H1 (cell line): ENCODE data around the gene MRPL39. TPM values are rescaled to one million over a fixed set of nuclear protein-coding genes. Genes with fewer than 3 reads are reported as not detected.

ENCODE experiments used
- CTCF ChIA-PET: fragments of 300-600 bp; sonication (Branson Sonifier 250); formaldehyde crosslinking; loops from one replicate; lab custom pipeline; 2021; ENCODE audit not compliant: partially characterized antibody; lab: Charles Lee
- POLR2A ChIA-PET: fragments of 300-600 bp; sonication (Branson Sonifier 250); formaldehyde crosslinking; loops from one replicate; lab custom pipeline; 2021; ENCODE audit warnings: inconsistent platforms; ENCODE audit not compliant: partially characterized antibody; lab: Charles Lee
- DNase-seq, 2 experiments: peaks; one replicate each; pipeline versions ENCODE4 v3.0.0 to v3.0.0-alpha.2; 2010 to 2022; ENCODE audit warnings: low spot score in 2 of 2, low read depth in 1 of 2, mixed read lengths in 1 of 2
- FAIRE-seq: peaks from 2 replicates; lab custom pipeline; 2011; peaks lifted over from hg19 to GRCh38; lab: Jason Lieb, UNC
- H2AFZ ChIP-seq: 2 replicates; pipeline ENCODE4 v1.8.1; 2012; ENCODE audit warnings: low read length, inconsistent platforms
- H2AK5ac ChIP-seq: 2 replicates; pipeline ENCODE4 v1.6.1; 2013; ENCODE audit warnings: low read depth, low read length
- H2BK120ac ChIP-seq: replicated peaks from 2 replicates; pipeline ENCODE3; 2013; ENCODE audit warnings: low read depth, low read length, inconsistent platforms
- H2BK12ac ChIP-seq: 2 replicates; pipeline ENCODE4 v1.6.1; 2013; ENCODE audit warnings: low read depth, low read length
- H2BK15ac ChIP-seq: 2 replicates; pipeline ENCODE4 v1.6.1; 2013; ENCODE audit warnings: low read length
- H2BK20ac ChIP-seq: 2 replicates; pipeline ENCODE4 v1.6.1; 2013; ENCODE audit warnings: low read length
- H2BK5ac ChIP-seq: 2 replicates; pipeline ENCODE4 v1.6.1; 2013; ENCODE audit warnings: low read depth, low read length
- H3K14ac ChIP-seq: 2 replicates; pipeline ENCODE4 v1.6.1; 2013; ENCODE audit warnings: inconsistent platforms; ENCODE audit not compliant: insufficient read length
- H3K18ac ChIP-seq: 2 replicates; pipeline ENCODE4 v1.6.1; 2013; ENCODE audit warnings: low read length; ENCODE audit errors: extremely low read depth
- H3K23ac ChIP-seq: 2 replicates; pipeline ENCODE4 v1.6.1; 2013; ENCODE audit warnings: inconsistent platforms; ENCODE audit not compliant: insufficient read length
- H3K23me2 ChIP-seq: 2 replicates; pipeline ENCODE4 v1.6.1; 2013; ENCODE audit warnings: low read depth, low read length
- H3K27ac ChIP-seq: 2 replicates; pipeline ENCODE4 v1.6.1; 2011; ENCODE audit warnings: low read depth, low read length, inconsistent platforms
- H3K27me3 ChIP-seq, 4 experiments: replicated peaks in 1 of 4; 1 replicate in 1 of 4; 2 replicates in 3 of 4; pipeline versions ENCODE4 v1.6.1 to v1.8.1; 2011 to 2013; ENCODE audit warnings: low read length in 3 of 4, mild to moderate bottlenecking in 3 of 4, inconsistent platforms in 2 of 4, mixed read lengths in 2 of 4, moderate library complexity in 1 of 4; ENCODE audit not compliant: control insufficient read depth in 3 of 4, insufficient read depth in 3 of 4; ENCODE audit errors: extremely low read depth in 1 of 4
- H3K36me3 ChIP-seq, 4 experiments: 2 replicates each; pipeline versions ENCODE4 v1.6.1 to v1.8.1; 2011 to 2013; ENCODE audit warnings: mild to moderate bottlenecking in 4 of 4, low read length in 3 of 4, moderate library complexity in 2 of 4, control low read depth in 1 of 4, inconsistent platforms in 1 of 4; ENCODE audit not compliant: insufficient read depth in 4 of 4, control insufficient read depth in 2 of 4
- H3K4ac ChIP-seq: replicated peaks from 2 replicates; pipeline ENCODE3; 2013; ENCODE audit warnings: low read length, low read depth, mixed read lengths, inconsistent platforms; ENCODE audit not compliant: insufficient read length
- H3K4me1 ChIP-seq, 4 experiments: replicated peaks in 1 of 4; 1 replicate in 1 of 4; 2 replicates in 3 of 4; pipeline versions ENCODE4 v1.6.1 to v1.8.1; 2011 to 2013; ENCODE audit warnings: low read length in 3 of 4, inconsistent platforms in 2 of 4, mixed read lengths in 1 of 4; ENCODE audit not compliant: insufficient read depth in 4 of 4, control insufficient read depth in 3 of 4
- H3K4me2 ChIP-seq, 2 experiments: 2 replicates each; pipeline versions ENCODE4 v1.6.1 to v1.8.1; 2011 to 2013; ENCODE audit warnings: low read depth in 2 of 2, low read length in 2 of 2, control low read depth in 1 of 2, inconsistent platforms in 1 of 2, mild to moderate bottlenecking in 1 of 2; ENCODE audit not compliant: insufficient read depth in 1 of 2
- H3K4me3 ChIP-seq, 4 experiments: fragments of 200-600, 300-600 bp in 1 of 4; sonication (generic), shearing (Covaris generic), sonication (Bioruptor Twin) in 1 of 4; 2 replicates each; pipeline versions ENCODE4 v1.5.1 to v1.8.1; 2011 to 2016; ENCODE audit warnings: low read length in 4 of 4, low read depth in 3 of 4, control low read depth in 2 of 4, inconsistent platforms in 2 of 4, mild to moderate bottlenecking in 2 of 4, mixed read lengths in 1 of 4, moderate library complexity in 1 of 4; ENCODE audit not compliant: insufficient read depth in 2 of 4; ENCODE audit errors: extremely low read depth in 1 of 4
- H3K56ac ChIP-seq: replicated peaks from 2 replicates; pipeline ENCODE3; 2013; ENCODE audit warnings: low read depth, mild to moderate bottlenecking, mixed read lengths, low read length, inconsistent platforms; ENCODE audit not compliant: insufficient read length
- H3K79me1 ChIP-seq: 2 replicates; pipeline ENCODE4 v1.6.1; 2013; ENCODE audit warnings: low read depth, low read length, control low read depth
- H3K79me2 ChIP-seq, 2 experiments: 2 replicates each; pipeline versions ENCODE4 v1.6.1 to v1.8.1; 2012 to 2013; ENCODE audit warnings: low read length in 2 of 2, mild to moderate bottlenecking in 2 of 2, inconsistent platforms in 1 of 2; ENCODE audit not compliant: insufficient read depth in 2 of 2, control insufficient read depth in 1 of 2
- H3K9ac ChIP-seq, 4 experiments: replicated peaks in 1 of 4; 1 replicate in 1 of 4; 2 replicates in 3 of 4; pipeline versions ENCODE4 v1.6.1 to v1.8.1; 2011 to 2013; ENCODE audit warnings: low read depth in 3 of 4, low read length in 3 of 4, control low read depth in 2 of 4, mild to moderate bottlenecking in 2 of 4, moderate library complexity in 2 of 4, inconsistent platforms in 1 of 4; ENCODE audit errors: extremely low read depth in 1 of 4
- H3K9me3 ChIP-seq, 2 experiments: 2 replicates each; pipeline versions ENCODE4 v1.6.1 to v1.8.1; 2012 to 2013; ENCODE audit warnings: mild to moderate bottlenecking in 2 of 2, moderate library complexity in 2 of 2, control low read depth in 1 of 2, inconsistent platforms in 1 of 2, low read depth in 1 of 2, low read length in 1 of 2, mixed read lengths in 1 of 2; ENCODE audit not compliant: insufficient read depth in 2 of 2
- H4K20me1 ChIP-seq, 2 experiments: replicated peaks in 1 of 2; 2 replicates each; pipeline versions ENCODE3 to v1.8.1; 2011 to 2013; ENCODE audit warnings: inconsistent platforms in 2 of 2, low read length in 2 of 2, mild to moderate bottlenecking in 1 of 2; ENCODE audit not compliant: insufficient read depth in 2 of 2, control insufficient read depth in 1 of 2
- H4K5ac ChIP-seq: 2 replicates; pipeline ENCODE4 v1.6.1; 2013; ENCODE audit warnings: low read length, low read depth, mixed read lengths, inconsistent platforms; ENCODE audit not compliant: insufficient read length
- H4K8ac ChIP-seq: 2 replicates; pipeline ENCODE4 v1.8.0; 2013; ENCODE audit warnings: mild to moderate bottlenecking, moderate library complexity, low read length, inconsistent platforms; ENCODE audit not compliant: insufficient read depth; ENCODE audit errors: extremely low read depth
- H4K91ac ChIP-seq: replicated peaks from 2 replicates; pipeline ENCODE3; 2013; ENCODE audit warnings: low read length, mixed read lengths, inconsistent platforms; ENCODE audit not compliant: insufficient read length
- HDAC6 ChIP-seq: IDR thresholded peaks from one replicate; pipeline ENCODE4 v1.7.1; 2012; ENCODE audit warnings: low read depth, mild to moderate bottlenecking, inconsistent platforms, low read length, moderate library complexity
- WGBS, 2 experiments: shearing (Covaris generic) in 1 of 2; methylation state at CpG; one replicate each; pipeline versions ENCODE4 v1.1.6 to v1.1.7; 2013 to 2015; ENCODE audit warnings: low lambda C conversion rate in 2 of 2, mixed read lengths in 2 of 2, inconsistent platforms in 1 of 2, low coverage in 1 of 2, missing lambda C conversion rate in 1 of 2; ENCODE audit not compliant: insufficient replicate concordance in 2 of 2, insufficient coverage in 1 of 2, insufficient read length in 1 of 2; ENCODE audit errors: extremely low coverage in 1 of 2, missing lambda C conversion rate in 1 of 2; 5-methylcytosine and 5-hydroxymethylcytosine counted together
- polyA plus RNA-seq, 7 experiments: library from polyadenylated mRNA; depleted of rRNA in 3 of 7; stranded (reverse) in 5 of 7; unstranded in 2 of 7; fragments of >200 nt in 5 of 7; fragments of 200-250 nt in 2 of 7; gene quantifications; 1 replicate in 5 of 7; 2 replicates in 1 of 7; 4 replicates in 1 of 7; pipeline versions ENCODE4 v1.2.1 to v1.2.3, GENCODE V29; 2011 to 2013; ENCODE audit warnings: missing spikeins in 2 of 7, mixed read lengths in 2 of 7
- total RNA-seq: library from RNA; stranded (reverse); fragmentation: NEBNext Ultra II Directional; extraction: Animal tissue kit (Norgen Biotek cat#: 25700); gene quantifications from 2 replicates; pipeline ENCODE4 v1.2.1, GENCODE V29; 2021

The MRPL39 gene
- total and polyA plus RNA-seq, 2 of the 8 experiments (the other 6 are each of a cell fraction or from before 2014, with no cell fraction given): 20.3 to 43.2 TPM

GRCh38 chr21:25566645-25567044, 40.6 kb downstream of the MRPL39 start:
- H4K20me1 ChIP-seq: no peaks in the 10 kb centered on the region
- no peak overlapping the region for H3K9ac ChIP-seq
- no peak overlapping the region for H4K8ac ChIP-seq
- peaks cover 2% of the 10 kb centered on the region; the same call in 1 of the 2 replicates for H3K23me2 ChIP-seq
- no peak overlapping the region for H2BK15ac ChIP-seq
- no peak overlapping the region for H3K4me3 ChIP-seq
- no peaks in the 10 kb centered on the region for H3K79me1 ChIP-seq
- DNase-seq (no peak), FAIRE-seq (no peak)
- no peak for TF ChIP-seq HDAC6
- POLR2A ChIA-PET: no interaction called here
- H3K36me3 ChIP-seq: no peaks in the 10 kb centered on the region
- no peak overlapping the region for H3K18ac ChIP-seq
- no peak overlapping the region for H3K4me2 ChIP-seq
- no peak overlapping the region for H3K4ac ChIP-seq
- no peak overlapping the region for H3K56ac ChIP-seq
- no peak overlapping the region for H4K91ac ChIP-seq
- no peak overlapping the region for H3K27ac ChIP-seq
- H2AK5ac ChIP-seq: no peak overlapping the region
- no peaks in the 10 kb centered on the region for H3K79me2 ChIP-seq
- no peak overlapping the region for H3K14ac ChIP-seq
- no peaks in the 10 kb centered on the region for H3K9me3 ChIP-seq
- CTCF ChIA-PET: interaction anchor here (0.8 kb wide), 1 partner anchor 142 kb away, joined by 4 read pairs; no protein-coding TSS in a partner anchor
- no peak overlapping the region for H3K23ac ChIP-seq
- no peak overlapping the region for H2BK20ac ChIP-seq
- no peak overlapping the region for H2BK120ac ChIP-seq
- peaks cover 0 to 2% (median 0%) of the 10 kb centered on the region in 4 experiments; a peak in 4 of 7 replicates for H3K4me1 ChIP-seq
- no peak overlapping the region for H2AFZ ChIP-seq
- no peak overlapping the region for H4K5ac ChIP-seq
- no peak overlapping the region for H2BK5ac ChIP-seq
- peaks cover 1 to 16% (median 10%) of the 10 kb centered on the region in 4 experiments for H3K27me3 ChIP-seq
- whole genome bisulfite sequencing, 2 experiments: 75% methylated on average over 3 of the region's 3 CpGs; no CpG with 5 or more reads in 1 of the 2 experiments
- H2BK12ac ChIP-seq: no peak overlapping the region
